ENCODE results near the gene KCNIP1. TPM values are rescaled to one million over a fixed set of nuclear protein-coding genes. Genes with fewer than 3 reads are reported as not detected.

Gene KCNIP1
- total RNA-seq, 1 donor, result not detected

- no peaks in the 10 kb centered on the region for H3K9me3 ChIP-seq (ENCODE audit: low read depth, low read length)
- H3K36me3 ChIP-seq (ENCODE audit: insufficient read depth, low read length), result no peaks in the 10 kb centered on the region
- peaks cover 5% of the 10 kb centered on the region for H3K27me3 ChIP-seq (ENCODE audit: insufficient read depth, low read length)
- H3K4me2 ChIP-seq (ENCODE audit: insufficient read depth, low read length), result no peak overlapping the region
- no peaks in the 10 kb centered on the region for H3K79me2 ChIP-seq (ENCODE audit: insufficient read depth, low read length)
- no peaks in the 10 kb centered on the region for H4K20me1 ChIP-seq (ENCODE audit: insufficient read depth, low read length)
- H3K4me1 ChIP-seq (ENCODE audit: insufficient read depth, low read length), result no peaks in the 10 kb centered on the region
- no peak for TF ChIP-seq CTCF (IDR thresholded peaks at IDR 0.05; ENCODE audit: extremely low read depth, low read depth, low read length)
- DNase-seq (ENCODE audit: insufficient read length, low spot score, missing footprints), result no peak
- no peak overlapping the region for H3K4me3 ChIP-seq (ENCODE audit: insufficient read depth, low read length)
- H2AFZ ChIP-seq (ENCODE audit: low read length), result no peak overlapping the region
- H3K27ac ChIP-seq (ENCODE audit: low read depth, low read length), result no peak overlapping the region
These were observed 212.6 kb downstream of the KCNIP1 start for GRCh38 chr5:170716396-170716795.

GRCh38 chr5:170719551-170719950, 215.7 kb downstream of the KCNIP1 start:
- no peaks in the 10 kb centered on the region for H3K9me3 ChIP-seq (ENCODE audit: low read depth, low read length)
- H3K27ac ChIP-seq (ENCODE audit: low read depth, low read length), result no peak overlapping the region
- H3K4me2 ChIP-seq (ENCODE audit: insufficient read depth, low read length), result no peak overlapping the region
- no peaks in the 10 kb centered on the region for H3K36me3 ChIP-seq (ENCODE audit: insufficient read depth, low read length)
- H3K4me3 ChIP-seq (ENCODE audit: insufficient read depth, low read length), result no peak overlapping the region
- no peaks in the 10 kb centered on the region for H3K79me2 ChIP-seq (ENCODE audit: insufficient read depth, low read length)
- TF ChIP-seq CTCF (IDR thresholded peaks at IDR 0.05; ENCODE audit: extremely low read depth, low read depth, low read length), result no peak
- no peaks in the 10 kb centered on the region for H3K4me1 ChIP-seq (ENCODE audit: insufficient read depth, low read length)
- peaks cover 5% of the 10 kb centered on the region for H3K27me3 ChIP-seq (ENCODE audit: insufficient read depth, low read length)
- no peak overlapping the region for H2AFZ ChIP-seq (ENCODE audit: low read length)
- H4K20me1 ChIP-seq (ENCODE audit: insufficient read depth, low read length), result no peaks in the 10 kb centered on the region
- no peak for DNase-seq (ENCODE audit: insufficient read length, low spot score, missing footprints)

GRCh38 chr5:170720179-170720578, 216.4 kb downstream of the KCNIP1 start:
- no peak overlapping the region for H3K4me2 ChIP-seq (ENCODE audit: insufficient read depth, low read length)

GRCh38 chr5:170720984-170721383, 217.2 kb downstream of the KCNIP1 start:
- Histone ChIP-seq H3K27me3 (ENCODE audit: insufficient read depth, low read length) (peaks cover 5% of the 10 kb centered on the region), H3K27ac (ENCODE audit: low read depth, low read length) (no peak overlapping the region), H2AFZ (ENCODE audit: low read length) (no peak overlapping the region), H3K4me2 (ENCODE audit: insufficient read depth, low read length) (no peak overlapping the region), H3K79me2 (ENCODE audit: insufficient read depth, low read length) (no peaks in the 10 kb centered on the region), H3K4me1 (ENCODE audit: insufficient read depth, low read length) (no peaks in the 10 kb centered on the region), H4K20me1 (ENCODE audit: insufficient read depth, low read length) (no peaks in the 10 kb centered on the region), H3K4me3 (ENCODE audit: insufficient read depth, low read length) (no peak overlapping the region), H3K36me3 (ENCODE audit: insufficient read depth, low read length) (no peaks in the 10 kb centered on the region), H3K9me3 (ENCODE audit: low read depth, low read length) (no peaks in the 10 kb centered on the region)
- DNase-seq (ENCODE audit: insufficient read length, low spot score, missing footprints), result no peak
- TF ChIP-seq CTCF (IDR thresholded peaks at IDR 0.05; ENCODE audit: extremely low read depth, low read depth, low read length), result no peak

More at GRCh38 chr5:170720179-170720578, 216.4 kb downstream of the KCNIP1 start:
- TF ChIP-seq CTCF (IDR thresholded peaks at IDR 0.05; ENCODE audit: extremely low read depth, low read depth, low read length), result no peak
- no peaks in the 10 kb centered on the region for H4K20me1 ChIP-seq (ENCODE audit: insufficient read depth, low read length)
- no peak for DNase-seq (ENCODE audit: insufficient read length, low spot score, missing footprints)
- H2AFZ ChIP-seq (ENCODE audit: low read length), result no peak overlapping the region
- H3K79me2 ChIP-seq (ENCODE audit: insufficient read depth, low read length), result no peaks in the 10 kb centered on the region
- no peak overlapping the region for H3K27ac ChIP-seq (ENCODE audit: low read depth, low read length)
- no peaks in the 10 kb centered on the region for H3K9me3 ChIP-seq (ENCODE audit: low read depth, low read length)
- no peaks in the 10 kb centered on the region for H3K36me3 ChIP-seq (ENCODE audit: insufficient read depth, low read length)
- H3K4me3 ChIP-seq (ENCODE audit: insufficient read depth, low read length), result no peak overlapping the region
- H3K27me3 ChIP-seq (ENCODE audit: insufficient read depth, low read length), result peaks cover 5% of the 10 kb centered on the region
- no peaks in the 10 kb centered on the region for H3K4me1 ChIP-seq (ENCODE audit: insufficient read depth, low read length)

Measured in osteoblast (primary cell).